HUES6 (cell line): ENCODE results near the gene IQCF6.
"Not testable (repeated sequence)": the region's sequence is repeated elsewhere in the genome, so short reads cannot be mapped to it uniquely, and the experiment has no call there.

Source experiments
- H3K27ac ChIP-seq: 2 replicates; pipeline ENCODE4 v1.7.0; 2013; ENCODE audit warnings: low read depth, mild to moderate bottlenecking, low read length, inconsistent platforms
- H3K27me3 ChIP-seq: 2 replicates; pipeline ENCODE4 v1.6.1; 2013; ENCODE audit warnings: low read length; ENCODE audit not compliant: control insufficient read depth, insufficient read depth
- H3K36me3 ChIP-seq: 2 replicates; pipeline ENCODE4 v1.6.1; 2013; ENCODE audit warnings: low read length; ENCODE audit not compliant: control insufficient read depth, insufficient read depth
- H3K4me1 ChIP-seq: 2 replicates; pipeline ENCODE4 v1.6.1; 2013; ENCODE audit warnings: low read length; ENCODE audit not compliant: control insufficient read depth, insufficient read depth
- H3K4me3 ChIP-seq: 2 replicates; pipeline ENCODE4 v1.5.1; 2013; ENCODE audit warnings: low read depth, low read length
- H3K9ac ChIP-seq: one replicate; pipeline ENCODE4 v1.6.1; 2013; ENCODE audit warnings: mild to moderate bottlenecking, low read length
- H3K9me3 ChIP-seq: 2 replicates; pipeline ENCODE4 v1.6.1; 2013; ENCODE audit warnings: low read depth, low read length; ENCODE audit not compliant: control insufficient read depth, insufficient read depth

Gene IQCF6

GRCh38 chr3:51773529-51774056 lies 5.4 kb downstream of the IQCF6 start:
- Histone ChIP-seq H3K9ac (no peak overlapping the region), H3K4me1 (peaks cover 5% of the 10 kb centered on the region), H3K4me3 (no peak overlapping the region), H3K9me3 (no peaks in the 10 kb centered on the region), H3K36me3 (no peaks in the 10 kb centered on the region), H3K27ac (no peak overlapping the region), H3K27me3 (no peaks in the 10 kb centered on the region)

- H3K4me3 ChIP-seq, result no peak overlapping the region
- H3K9me3 ChIP-seq, result peaks cover 24% of the 10 kb centered on the region
- H3K27ac ChIP-seq, result no peak overlapping the region
- no peaks in the 10 kb centered on the region for H3K36me3 ChIP-seq
- no peaks in the 10 kb centered on the region for H3K27me3 ChIP-seq
- no peaks in the 10 kb centered on the region for H3K4me1 ChIP-seq
- no peak overlapping the region for H3K9ac ChIP-seq
Observed at GRCh38 chr3:51759203-51759602, 19.8 kb downstream of the IQCF6 start.

- Histone ChIP-seq H3K4me3 (peak overlapping the region; percentile 40; the same call in 1 of the 2 replicates), H3K4me1 (peaks cover 17% of the 10 kb centered on the region), H3K9me3 (peaks cover 14% of the 10 kb centered on the region; the same call in 1 of the 2 replicates), H3K9ac (peak overlapping the region; percentile 12)
- not testable (repeated sequence) for H3K27ac ChIP-seq, H3K36me3 ChIP-seq, H3K27me3 ChIP-seq
Observed at GRCh38 chr3:51753763-51754750, 25.0 kb downstream of the IQCF6 start.

- Histone ChIP-seq H3K27ac (no peak overlapping the region), H3K9ac (no peak overlapping the region), H3K4me1 (peaks cover 17% of the 10 kb centered on the region), H3K9me3 (peaks cover 20% of the 10 kb centered on the region), H3K4me3 (no peak overlapping the region), H3K27me3 (no peaks in the 10 kb centered on the region), H3K36me3 (no peaks in the 10 kb centered on the region)
Observed at GRCh38 chr3:51751287-51751686, 27.8 kb downstream of the IQCF6 start.

- Histone ChIP-seq H3K9ac (no peak overlapping the region), H3K36me3 (no peaks in the 10 kb centered on the region), H3K27ac (no peak overlapping the region), H3K4me3 (no peak overlapping the region), H3K9me3 (peaks cover 23% of the 10 kb centered on the region), H3K4me1 (peaks cover 17% of the 10 kb centered on the region), H3K27me3 (no peaks in the 10 kb centered on the region)
Observed at GRCh38 chr3:51750878-51751277, 28.2 kb downstream of the IQCF6 start.

- Histone ChIP-seq H3K9ac (no peak overlapping the region), H3K9me3 (peaks cover 19% of the 10 kb centered on the region), H3K27me3 (no peaks in the 10 kb centered on the region), H3K4me3 (no peak overlapping the region), H3K27ac (no peak overlapping the region), H3K4me1 (peaks cover 10% of the 10 kb centered on the region), H3K36me3 (no peaks in the 10 kb centered on the region)
Observed at GRCh38 chr3:51748327-51748726, 30.7 kb downstream of the IQCF6 start.

- H3K4me1 ChIP-seq, result peaks cover 5% of the 10 kb centered on the region
- H3K36me3 ChIP-seq, result no peaks in the 10 kb centered on the region
- no peaks in the 10 kb centered on the region for H3K27me3 ChIP-seq
- peaks cover 19% of the 10 kb centered on the region for H3K9me3 ChIP-seq
- H3K27ac ChIP-seq, result no peak overlapping the region
- H3K4me3 ChIP-seq, result no peak overlapping the region
- no peak overlapping the region for H3K9ac ChIP-seq
Observed at GRCh38 chr3:51747840-51748239, 31.2 kb downstream of the IQCF6 start.

GRCh38 chr3:51742978-51743377 lies 36.1 kb downstream of the IQCF6 start:
- H3K4me3 ChIP-seq, result peak overlapping the region; percentile 23; the same call in 1 of the 2 replicates
- H3K9ac ChIP-seq, result not testable (repeated sequence)

GRCh38 chr3:51742320-51742719 lies 36.7 kb downstream of the IQCF6 start:
- H3K4me3 ChIP-seq, result peak overlapping the region; percentile 23; the same call in 1 of the 2 replicates
- H3K36me3 ChIP-seq, H3K27me3 ChIP-seq, H3K9ac ChIP-seq, H3K27ac ChIP-seq, H3K9me3 ChIP-seq, H3K4me1 ChIP-seq: not testable (repeated sequence)

More at GRCh38 chr3:51742978-51743377, 36.1 kb downstream of the IQCF6 start:
- H3K9me3 ChIP-seq, H3K4me1 ChIP-seq, H3K27ac ChIP-seq, H3K27me3 ChIP-seq, H3K36me3 ChIP-seq: not testable (repeated sequence)

- Histone ChIP-seq H3K27me3 (no peaks in the 10 kb centered on the region), H3K27ac (no peak overlapping the region)
Observed at GRCh38 chr3:51739110-51739509, 39.9 kb downstream of the IQCF6 start.

GRCh38 chr3:51735950-51736349 lies 43.1 kb downstream of the IQCF6 start:
- Histone ChIP-seq H3K36me3 (no peaks in the 10 kb centered on the region), H3K4me1 (peaks cover 10% of the 10 kb centered on the region; the same call in 1 of the 2 replicates)

More at GRCh38 chr3:51739110-51739509, 39.9 kb downstream of the IQCF6 start:
- Histone ChIP-seq H3K4me3 (no peak overlapping the region), H3K9me3 (no peaks in the 10 kb centered on the region), H3K4me1 (peaks cover 10% of the 10 kb centered on the region; the same call in 1 of the 2 replicates), H3K36me3 (no peaks in the 10 kb centered on the region), H3K9ac (no peak overlapping the region)

More at GRCh38 chr3:51735950-51736349, 43.1 kb downstream of the IQCF6 start:
- Histone ChIP-seq H3K4me3 (no peak overlapping the region), H3K9ac (no peak overlapping the region), H3K9me3 (no peaks in the 10 kb centered on the region), H3K27me3 (no peaks in the 10 kb centered on the region), H3K27ac (no peak overlapping the region)
